VCaP (cell line): ENCODE measurements around the gene KNL1.
"Not testable (repeated sequence)": the region's sequence is repeated elsewhere in the genome, so short reads cannot be mapped to it uniquely, and the experiment has no call there.

ENCODE experiments used
- H3K27ac ChIP-seq: fragments of 450-650 bp; 2 replicates; pipeline ENCODE4 v1.5.1; 2017
- CTCF ChIP-seq: fragments of 450-650 bp; conservative IDR thresholded peaks from 2 replicates; pipeline ENCODE4 v1.5.1; 2017; ENCODE audit warnings: mild to moderate bottlenecking, moderate library complexity

The KNL1 gene

GRCh38 chr15:40633178-40633577 is 39.1 kb downstream of the KNL1 start:
- no peak for TF ChIP-seq CTCF
- H3K27ac ChIP-seq, result no peak overlapping the region

DNA sequence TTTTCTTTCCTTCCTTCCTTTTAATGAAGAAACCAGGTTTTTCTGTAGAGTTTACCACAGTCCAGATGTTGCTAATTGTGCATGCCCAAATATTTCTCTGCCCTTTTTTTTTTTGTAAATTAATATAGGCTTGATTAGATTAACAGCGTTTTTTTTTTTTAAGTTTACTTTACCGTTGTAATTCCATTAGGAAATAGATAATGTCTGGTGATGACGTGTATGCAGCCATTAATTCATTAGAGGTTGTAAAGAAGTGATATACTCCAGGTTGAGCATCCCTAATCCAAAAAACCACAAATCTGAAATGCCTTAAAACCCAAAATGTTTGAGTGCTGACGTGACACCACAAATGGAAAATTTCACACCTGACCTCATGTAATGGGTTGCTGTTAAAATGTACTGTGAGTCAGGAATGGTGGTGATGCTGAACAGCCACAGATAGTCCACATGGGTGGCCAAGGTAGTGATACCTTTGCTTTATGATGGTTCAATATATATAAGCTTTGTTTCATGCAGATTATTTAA is 43.2 kb downstream of the KNL1 start:
- no peak overlapping the region for H3K27ac ChIP-seq
- TF ChIP-seq CTCF, result no peak

DNA sequence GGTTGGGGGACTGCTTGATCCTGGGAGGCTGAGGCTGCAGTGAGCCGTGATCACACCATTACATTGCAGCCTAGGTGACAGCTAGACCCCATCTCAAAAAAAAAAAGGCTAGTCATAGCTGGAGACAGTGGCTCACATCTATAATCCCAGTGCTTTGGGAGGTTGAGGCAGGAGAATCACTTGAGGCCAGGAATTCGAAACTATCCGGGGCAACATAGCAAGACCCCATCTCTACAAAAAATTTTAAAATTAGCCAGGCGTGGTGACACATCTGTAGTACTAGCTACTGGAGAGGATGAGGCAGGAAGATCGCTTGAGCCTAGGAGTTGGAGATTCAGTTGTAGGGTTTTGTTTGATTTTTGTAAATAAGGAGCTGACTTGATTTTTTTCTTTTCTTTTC is 45.6 kb downstream of the KNL1 start:
- peak overlapping the region; percentile 49 for H3K27ac ChIP-seq
- TF ChIP-seq CTCF, result no peak

DNA sequence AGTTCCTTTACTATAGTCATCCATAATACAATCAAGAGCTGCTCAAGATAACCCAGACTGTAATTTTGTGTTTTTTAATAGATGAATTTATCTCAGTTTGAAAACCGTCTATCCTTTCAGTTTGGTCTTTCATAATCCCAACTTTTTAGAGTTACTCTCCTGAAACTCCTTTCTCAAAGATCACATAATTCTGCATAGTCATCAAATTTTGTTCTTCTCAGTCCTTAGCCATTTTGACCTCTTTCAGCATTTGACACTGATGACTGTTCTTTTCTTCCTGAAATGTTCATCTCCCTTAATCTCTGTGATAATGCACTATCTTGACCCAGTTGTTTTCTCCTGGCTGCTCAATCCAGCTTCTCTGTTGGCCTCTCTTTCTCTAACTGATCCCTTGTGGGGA is 53.5 kb downstream of the KNL1 start:
- H3K27ac ChIP-seq, result no peak overlapping the region
- no peak for TF ChIP-seq CTCF

DNA sequence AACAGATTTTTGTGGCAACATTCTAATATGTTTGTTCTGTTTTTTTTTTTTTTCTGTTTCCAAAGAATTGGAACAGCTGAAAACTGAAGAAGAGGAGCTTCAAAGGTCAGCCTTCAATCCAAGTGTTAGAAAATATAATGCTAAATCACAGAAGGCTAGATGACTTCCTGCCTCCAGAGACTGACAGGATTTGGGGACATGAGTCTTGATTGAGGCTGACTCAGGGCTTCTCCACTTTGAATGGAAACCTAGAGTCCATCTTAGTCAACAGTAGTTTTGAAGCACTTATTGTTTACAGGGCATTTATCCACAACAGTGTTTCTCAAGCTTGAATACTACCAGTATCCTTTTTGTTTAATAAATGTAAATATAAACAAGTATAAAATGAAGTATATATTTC is 56.4 kb downstream of the KNL1 start:
- no peak overlapping the region for H3K27ac ChIP-seq
- TF ChIP-seq CTCF, result no peak

DNA sequence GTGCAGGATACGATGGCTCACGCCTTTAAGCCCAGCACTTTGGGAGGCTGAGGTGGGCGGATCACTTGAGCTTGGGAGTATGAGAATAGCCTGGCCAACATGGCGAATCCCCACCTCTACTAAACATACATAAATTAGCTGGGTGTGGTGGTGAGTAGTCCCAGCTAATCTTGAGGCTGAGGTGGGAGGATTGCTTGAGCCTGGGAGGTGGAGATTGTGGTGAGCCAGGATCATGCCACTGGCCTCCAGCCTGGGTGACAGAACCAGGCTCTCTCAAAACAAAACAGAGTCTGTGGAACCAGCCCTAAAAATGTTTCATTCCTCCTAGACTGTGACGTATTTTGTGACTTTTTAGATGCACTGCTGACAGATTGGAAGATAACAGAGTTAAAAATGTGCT is 66.6 kb downstream of the KNL1 start:
- H3K27ac ChIP-seq, result no peak overlapping the region
- no peak for TF ChIP-seq CTCF

GRCh38 chr15:40664909-40665308 is 70.9 kb downstream of the KNL1 start:
- no peak overlapping the region for H3K27ac ChIP-seq
- TF ChIP-seq CTCF, result no peak

DNA sequence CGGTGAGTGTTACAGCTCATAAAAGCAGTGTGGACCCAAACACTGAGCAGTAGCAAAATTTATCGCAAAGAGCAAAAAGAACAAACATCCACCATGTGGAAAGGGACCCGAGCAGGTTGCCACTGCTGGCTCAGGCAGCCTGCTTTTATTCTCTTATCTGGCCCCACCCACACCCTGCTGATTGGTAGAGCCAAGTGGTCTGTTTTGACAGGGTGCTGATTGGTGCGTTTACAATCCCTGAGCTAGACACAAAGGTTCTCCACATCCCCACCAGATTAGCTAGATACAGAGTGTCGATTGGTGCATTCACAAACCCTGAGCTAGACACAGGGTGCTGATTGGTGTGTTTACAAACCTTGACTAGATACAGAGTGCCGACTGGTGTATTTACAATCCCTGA is 82.2 kb downstream of the KNL1 start:
- not testable (repeated sequence) for H3K27ac ChIP-seq

DNA sequence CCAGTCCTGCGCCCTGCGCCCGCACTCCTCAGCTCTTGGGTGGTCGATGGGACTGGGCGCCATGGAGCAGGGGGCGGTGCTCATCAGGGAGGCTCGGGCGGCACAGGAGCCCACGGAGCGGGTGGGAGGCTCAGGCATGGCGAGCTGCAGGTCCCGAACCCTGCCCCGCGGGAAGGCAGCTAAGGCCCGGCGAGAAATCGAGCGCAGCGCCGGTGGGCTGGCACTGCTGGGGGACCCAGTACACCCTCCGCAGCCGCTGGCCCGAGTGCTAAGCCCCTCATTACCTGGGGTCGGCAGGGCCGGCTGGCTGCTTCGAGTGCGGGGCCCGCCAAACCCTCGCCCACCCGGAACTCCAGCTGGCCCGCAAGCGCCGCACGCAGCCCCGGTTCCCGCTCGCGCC is 82.9 kb downstream of the KNL1 start:
- H3K27ac ChIP-seq, result not testable (repeated sequence)
